Kasumi-1 (cell line): ENCODE measurements around the gene SOAT1.
"Not testable (repeated sequence)": the region's sequence is repeated elsewhere in the genome, so short reads cannot be mapped to it uniquely, and the experiment has no call there.

Source experiments
- DNase-seq, 2 experiments: peaks; one replicate each; lab custom pipeline; 2025; lab: John Stamatoyannopoulos, UW

Gene SOAT1

DNA sequence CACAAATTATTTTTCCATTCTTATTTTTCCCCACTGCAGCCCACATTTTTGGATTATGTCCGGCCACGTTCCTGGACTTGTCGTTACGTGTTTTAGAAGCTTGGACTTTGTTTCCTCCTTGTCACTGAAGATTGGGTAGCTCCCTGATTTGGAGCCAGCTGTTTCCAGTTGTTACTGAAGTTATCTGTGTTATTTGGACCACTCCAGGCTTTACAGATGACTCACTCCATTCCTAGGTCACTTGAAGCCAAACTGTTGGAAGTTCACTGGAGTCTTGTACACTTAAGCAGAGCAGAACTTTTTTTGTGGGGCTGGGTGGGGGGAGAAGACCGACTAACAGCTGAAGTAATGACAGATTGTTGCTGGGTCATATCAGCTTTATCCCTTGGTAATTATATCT is 59.9 kb downstream of the SOAT1 start:
- DNase-seq: no peak

DNA sequence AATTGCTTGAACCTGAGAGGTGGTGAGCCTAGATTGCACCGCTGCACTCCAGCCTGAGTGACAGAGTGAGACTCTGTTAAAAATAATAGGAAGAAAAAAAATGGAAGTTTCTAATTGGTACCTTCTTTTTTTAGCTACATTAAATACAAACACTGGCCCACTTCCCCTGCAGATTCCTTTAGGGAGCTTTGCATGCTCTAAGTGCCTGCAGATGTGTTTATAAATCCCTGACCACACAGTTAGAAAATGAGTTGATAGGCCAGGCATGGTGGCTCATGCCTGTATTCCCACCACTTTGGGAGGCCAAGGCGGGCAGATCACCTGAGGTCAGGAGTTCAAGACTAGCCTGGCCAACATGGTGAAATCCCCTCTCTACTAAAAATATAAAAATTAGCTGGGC is 68.0 kb downstream of the SOAT1 start:
- DNase-seq: not testable (repeated sequence)

DNA sequence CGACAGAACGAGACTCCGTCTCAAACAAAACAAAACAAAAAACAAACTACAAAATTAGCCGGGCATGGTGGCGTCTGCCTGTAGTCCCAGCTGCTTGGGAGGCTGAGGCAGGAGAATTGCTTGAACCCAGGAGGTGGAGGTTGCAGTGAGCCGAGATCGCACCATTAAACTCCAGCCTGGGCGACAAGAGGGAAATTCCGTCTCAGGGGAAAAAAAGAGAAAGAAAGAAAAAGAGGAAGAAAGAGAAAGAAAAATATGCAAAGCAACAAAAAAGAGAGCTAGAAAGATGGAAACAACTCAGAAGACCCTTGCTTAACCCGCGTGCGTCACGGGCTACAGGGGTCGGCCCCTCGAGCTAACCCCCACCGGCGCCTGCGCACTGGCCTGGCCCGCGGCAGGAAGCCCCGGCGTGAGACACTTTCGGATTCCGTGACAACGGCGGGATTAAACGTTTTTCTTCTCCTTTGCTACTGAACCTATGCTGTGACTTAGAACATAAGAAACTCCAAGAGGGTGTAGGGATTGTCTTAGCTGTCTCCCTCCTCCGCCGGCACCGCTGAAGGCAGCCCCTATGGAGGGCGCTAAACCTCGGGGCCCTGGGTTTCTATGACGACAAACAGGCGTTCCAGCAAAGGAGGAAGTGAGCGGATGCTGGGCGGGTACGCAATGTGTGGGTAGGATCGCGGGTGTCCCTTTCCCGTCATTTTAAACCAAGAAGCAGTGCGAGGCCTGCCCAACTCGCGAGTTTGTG is 71.9 kb downstream of the SOAT1 start, which contains the start of gene AXDND1:
Gene AXDND1 (plus strand): TSS at position 630 of the 751 bp plus-strand sequence. CDS start 539 bp downstream, outside the sequence.
- peak; percentile 89 for DNase-seq

DNA sequence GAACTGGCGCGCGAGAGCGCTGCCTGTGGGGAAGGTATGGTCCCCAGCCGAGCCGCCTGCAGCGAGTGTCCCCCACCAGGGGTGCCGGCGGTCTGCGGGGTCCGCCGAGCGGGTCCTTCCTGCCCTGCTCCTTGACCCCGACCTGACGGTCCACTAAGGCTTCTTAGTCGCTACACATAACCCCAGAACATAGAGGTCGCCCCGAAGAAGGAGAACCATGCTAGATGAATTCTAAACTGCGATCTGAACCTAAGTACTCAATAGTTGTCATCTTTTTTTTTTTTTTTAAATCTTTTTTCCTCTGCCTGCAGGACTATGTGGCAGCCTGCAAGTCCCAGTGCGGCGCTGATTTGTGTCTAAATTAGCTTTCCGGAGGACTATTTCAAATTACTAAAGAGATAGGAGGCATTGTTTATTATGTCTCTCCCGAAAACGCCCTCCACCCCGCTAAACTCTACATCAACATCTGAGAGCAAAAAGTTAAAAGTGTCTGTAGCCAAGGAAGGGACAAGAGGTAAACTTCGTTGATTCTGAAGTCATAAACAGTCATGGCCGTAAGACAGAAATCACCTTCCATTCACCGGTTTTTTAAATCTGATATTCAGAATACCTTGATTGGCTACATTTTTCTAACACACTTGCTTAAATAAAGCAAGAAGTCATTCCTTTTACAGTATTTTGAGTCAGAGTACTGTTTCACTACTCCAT is 72.7 kb downstream of the SOAT1 start:
- DNase-seq: peak in 1 of 2 experiments; percentile 58

DNA sequence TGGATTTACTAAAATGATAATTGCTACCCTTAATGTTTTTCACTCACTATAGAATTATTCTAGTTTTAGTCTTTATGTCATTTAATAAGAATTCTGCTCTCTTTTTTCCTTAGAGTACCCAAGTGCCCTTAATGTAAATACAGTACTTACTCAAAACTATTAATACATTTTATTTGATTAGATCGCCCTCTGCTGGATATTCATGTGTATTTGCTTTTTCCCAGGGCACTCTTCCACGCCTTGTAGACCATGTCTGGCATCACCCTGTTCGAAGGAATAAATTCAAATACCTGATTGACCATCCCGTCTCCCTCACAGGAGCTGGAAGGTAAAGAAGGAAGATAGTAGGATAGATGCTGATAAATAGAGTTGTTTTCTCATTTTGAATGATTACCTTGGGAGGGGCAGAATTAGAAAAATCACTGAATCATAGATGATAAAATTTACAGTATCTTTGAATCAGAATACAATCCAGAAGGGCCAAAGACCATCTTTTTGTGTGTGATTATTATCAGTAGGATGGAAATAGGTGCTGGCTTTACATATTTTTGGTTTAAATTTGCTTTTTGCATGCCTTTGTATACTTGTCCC is 76.2 kb downstream of the SOAT1 start:
- peak; percentile 92 to 93 for DNase-seq

DNA sequence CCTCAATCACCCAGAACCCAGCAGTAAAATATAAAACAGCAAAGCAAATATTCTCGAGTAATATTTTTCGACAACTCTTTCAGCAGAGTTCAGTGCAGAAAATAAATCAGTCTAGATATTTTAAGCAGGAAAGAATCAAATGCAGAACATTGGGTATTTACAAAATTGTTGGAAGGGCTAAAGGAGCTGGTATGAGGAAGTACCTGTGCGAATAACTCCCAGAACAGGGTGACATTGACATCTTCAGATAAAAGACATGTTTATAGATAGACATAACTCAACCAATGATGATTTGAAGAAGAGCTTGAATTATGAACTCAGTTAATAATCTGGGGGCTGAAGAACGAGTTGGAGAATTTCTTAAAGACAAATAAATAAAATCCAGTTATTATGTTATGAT is 78.6 kb downstream of the SOAT1 start:
- no peak for DNase-seq

DNA sequence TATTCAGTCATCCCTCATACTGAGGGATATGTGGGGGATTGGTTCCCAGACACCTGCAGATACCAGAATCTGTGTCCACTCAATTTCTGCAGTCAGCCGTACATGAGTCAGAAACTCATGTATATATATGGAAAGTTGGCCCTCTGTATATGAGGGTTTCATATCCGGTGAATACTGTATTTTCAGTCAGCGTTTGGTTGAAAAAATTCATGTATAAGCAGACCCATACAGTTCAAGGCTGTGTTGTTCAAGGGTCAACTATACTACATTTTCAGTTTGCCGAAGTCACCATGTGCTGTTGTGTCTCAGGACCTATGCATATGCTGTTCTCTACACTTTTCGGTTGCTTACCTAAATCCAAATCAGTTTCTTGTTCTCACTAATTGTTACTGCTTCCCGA is 82.6 kb downstream of the SOAT1 start:
- no peak for DNase-seq

DNA sequence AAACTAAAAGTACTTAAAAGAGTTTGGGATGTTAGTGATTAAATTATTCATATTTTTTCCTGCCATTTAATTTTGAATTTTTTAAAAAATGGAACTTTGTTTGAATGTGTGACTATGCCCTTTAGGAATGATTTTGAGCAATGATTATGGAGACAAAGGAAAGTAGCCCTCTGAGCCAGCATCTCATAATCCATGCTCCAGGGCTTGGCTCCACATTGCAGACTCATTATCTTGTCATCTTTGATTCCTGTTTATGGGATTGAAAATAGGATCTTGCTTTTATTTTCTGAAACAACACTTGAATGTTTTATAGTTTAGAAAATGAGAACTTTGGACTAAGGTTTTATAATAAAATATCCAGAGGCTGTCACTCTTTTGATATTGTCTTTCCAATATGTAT is 86.7 kb downstream of the SOAT1 start:
- no peak for DNase-seq

DNA sequence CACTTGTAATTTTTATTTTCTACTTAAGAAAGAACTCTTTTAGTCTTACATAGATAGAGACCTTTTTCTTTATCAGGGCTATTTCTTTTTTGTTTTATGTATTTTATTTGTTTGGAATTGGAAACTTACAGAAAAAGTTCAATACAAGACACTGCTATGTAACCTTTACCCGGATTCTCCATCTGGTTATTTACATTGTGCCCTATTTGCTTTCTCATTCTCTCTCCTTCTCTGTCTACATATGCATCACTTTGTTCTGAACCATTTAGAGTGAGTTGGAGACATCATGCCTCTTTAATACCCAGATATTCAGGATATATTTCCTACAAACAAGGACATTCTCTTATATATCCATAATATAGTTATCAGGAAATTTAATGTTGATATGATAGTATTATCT is 90.4 kb downstream of the SOAT1 start:
- no peak for DNase-seq

DNA sequence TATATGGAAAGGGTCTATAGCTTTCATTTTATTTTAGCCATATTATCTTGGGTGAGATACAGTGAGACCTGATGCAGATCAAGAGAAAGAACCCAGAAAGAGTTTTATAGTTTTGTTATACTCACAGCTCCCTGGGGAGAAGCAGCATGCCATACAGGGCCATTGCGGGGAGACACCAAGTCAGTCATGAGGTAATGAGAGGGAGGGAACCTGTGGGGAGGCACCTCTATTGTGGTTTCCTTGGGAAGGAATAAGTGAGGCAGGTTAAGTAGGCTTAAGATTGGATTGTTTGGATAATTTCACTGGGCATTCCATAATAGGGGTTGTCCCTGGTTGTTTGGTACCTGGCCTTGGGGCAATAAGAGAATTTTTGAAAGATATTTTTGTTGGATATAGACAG is 91.9 kb downstream of the SOAT1 start:
- DNase-seq: no peak

DNA sequence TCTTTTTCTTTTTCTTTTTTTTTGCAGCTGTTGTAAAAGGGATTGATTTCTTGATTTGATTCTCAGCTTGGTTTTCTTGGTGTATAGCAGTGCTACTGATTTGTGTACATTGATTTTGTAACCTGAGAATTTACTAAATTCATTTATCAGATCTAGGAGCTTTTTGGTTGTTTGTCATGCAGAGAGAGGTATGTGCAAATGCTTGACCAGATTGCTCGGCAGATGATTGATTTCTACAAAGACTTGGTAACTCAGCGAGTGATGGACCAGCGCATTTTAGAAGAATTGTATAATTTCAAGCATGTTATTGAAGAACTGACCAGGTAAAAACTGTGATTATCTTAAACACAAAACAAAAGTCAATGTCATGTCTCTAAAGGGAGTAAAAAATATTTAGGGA is 100.1 kb downstream of the SOAT1 start:
- DNase-seq: no peak

DNA sequence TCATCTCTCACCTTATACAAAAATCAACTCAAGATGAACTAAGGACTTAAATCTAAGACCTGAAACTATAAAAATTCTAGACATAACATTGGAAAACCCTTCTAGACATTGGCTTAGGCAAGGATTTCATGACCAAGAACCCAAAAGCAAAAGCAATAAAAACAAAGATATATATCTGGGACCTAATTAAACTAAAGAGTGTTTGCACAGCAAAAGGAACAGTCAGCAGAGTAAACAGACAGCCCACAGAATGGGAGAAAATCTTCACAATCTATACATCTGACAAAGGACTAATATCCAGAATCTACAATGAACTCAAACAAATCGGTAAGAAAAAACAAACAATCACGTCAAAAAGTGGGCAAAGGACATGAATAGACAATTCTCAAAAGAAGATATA is 105.8 kb downstream of the SOAT1 start:
- not testable (repeated sequence) for DNase-seq
